Esophagus squamous epithelium (tissue), 5 donors: ENCODE measurements around the gene ADGRG1. TPM values are rescaled to one million over a fixed set of nuclear protein-coding genes. Genes with fewer than 3 reads are reported as not detected.

Experiments
- DNase-seq: peaks from one replicate; lab custom pipeline; 2025; lab: John Stamatoyannopoulos, UW
- H3K27ac ChIP-seq, 4 donors: fragments of 200-600 bp; sonication (generic); one replicate each; pipeline ENCODE4 v1.5.1; 2016 to 2019; ENCODE audit warnings: mild to moderate bottlenecking in 1 of 4
- H3K27me3 ChIP-seq, 4 donors: fragments of 200-600 bp; sonication (generic); 1 replicate in 3 of 4; 2 replicates in 1 of 4; pipeline versions ENCODE4 v1.5.1 to v1.6.0; 2017 to 2021; ENCODE audit warnings: antibody characterized with exemption in 1 of 4
- H3K36me3 ChIP-seq, 3 donors: fragments of 200-600 bp; sonication (generic); one replicate each; pipeline ENCODE4 v1.5.1; 2016 to 2019
- H3K4me1 ChIP-seq, 3 donors: fragments of 200-600 bp; sonication (generic); one replicate each; pipeline ENCODE4 v1.5.1; 2017 to 2019
- H3K4me3 ChIP-seq, 4 donors: fragments of 200-600 bp; sonication (generic); 1 replicate in 3 of 4; 2 replicates in 1 of 4; pipeline ENCODE4 v1.5.1; 2016 to 2019; ENCODE audit warnings: mild to moderate bottlenecking in 2 of 4, moderate library complexity in 1 of 4
- H3K9me3 ChIP-seq, 3 donors: fragments of 200-600 bp; sonication (generic); one replicate each; pipeline ENCODE4 v1.5.1; 2016 to 2019
- CTCF ChIP-seq, 6 experiments: fragments of 450-650 bp in 4 of 6; fragments of 200-600 bp in 2 of 6; sonication (generic) in 2 of 6; IDR thresholded peaks; one replicate each; pipeline ENCODE4 v1.5.1; 2016 to 2019; ENCODE audit warnings: antibody characterized with exemption in 6 of 6, mild to moderate bottlenecking in 4 of 6, moderate library complexity in 4 of 6
- POLR2A ChIP-seq, 4 donors: fragments of 450-650 bp; IDR thresholded peaks; one replicate each; pipeline ENCODE4 v1.6.1; 2017; ENCODE audit warnings: antibody characterized with exemption in 4 of 4, mild to moderate bottlenecking in 4 of 4, moderate library complexity in 3 of 4
- WGBS, 2 donors: methylation state at CpG; one replicate each; pipeline ENCODE4 v1.1.5; 2018; 5-methylcytosine and 5-hydroxymethylcytosine counted together
- intact Hi-C: fragments of 100-400 bp; cut with DNase I; formaldehyde crosslinking; loops from one replicate; pipeline ENCODE4 v1.15.0; 2022
- total RNA-seq, 4 donors: library from RNA; depleted of rRNA; stranded (reverse); fragments of >200 nt; gene quantifications; one replicate each; pipeline ENCODE4 v1.1.0, GENCODE V29; 2016
- donor health status: DM: yes; HTN: yes; CAD: no.

The ADGRG1 gene
- total RNA-seq, 4 donors from 2014 or later: 37.0 to 65.5 (median 42.1) TPM

GRCh38 chr16:57649846-57650245, 21.4 kb downstream of the ADGRG1 start:
- H3K36me3 ChIP-seq: peaks cover 7 to 71% (median 8%) of the 10 kb centered on the region in 3 donors
- peaks cover 0 to 12% (median 0%) of the 10 kb centered on the region in 4 donors for H3K27me3 ChIP-seq
- intact Hi-C loops: loop anchor here (5.0 kb wide), 1 partner anchor 48 kb away; no protein-coding TSS in a partner anchor
- no peak for DNase-seq
- TF ChIP-seq CTCF (IDR thresholded peaks at IDR 0.05): no peak
- no peak for TF ChIP-seq POLR2A (IDR thresholded peaks at IDR 0.05)
- no peak overlapping the region for H3K27ac ChIP-seq
- no peaks in the 10 kb centered on the region for H3K9me3 ChIP-seq
- H3K4me1 ChIP-seq: peaks cover 11 to 50% (median 29%) of the 10 kb centered on the region in 3 donors
- WGBS, 2 donors: 86 to 97% methylated on average over 6 to 7 of the region's 7 CpGs
- H3K4me3 ChIP-seq: no peak overlapping the region

- H3K27me3 ChIP-seq: peaks cover 0 to 12% (median 0%) of the 10 kb centered on the region in 4 donors
- intact Hi-C loops: no loop called here
- peaks cover 7 to 83% (median 8%) of the 10 kb centered on the region in 3 donors for H3K36me3 ChIP-seq
- no peak for TF ChIP-seq POLR2A (IDR thresholded peaks at IDR 0.05)
- TF ChIP-seq CTCF (IDR thresholded peaks at IDR 0.05): no peak
- DNase-seq: no peak
- WGBS, 2 donors: 88 to 89% methylated on average over 7 to 8 of the region's 10 CpGs
- no peak overlapping the region for H3K4me3 ChIP-seq
- no peaks in the 10 kb centered on the region for H3K9me3 ChIP-seq
- no peak overlapping the region for H3K27ac ChIP-seq
- H3K4me1 ChIP-seq: peaks cover 0 to 32% (median 16%) of the 10 kb centered on the region in 3 donors
Observed at GRCh38 chr16:57651344-57652333, 23.2 kb downstream of the ADGRG1 start.

GRCh38 chr16:57652695-57653471, 24.5 kb downstream of the ADGRG1 start:
- H3K27ac ChIP-seq: no peak overlapping the region
- DNase-seq: no peak

GRCh38 chr16:57653936-57654335, 25.5 kb downstream of the ADGRG1 start:
- peaks cover 8 to 91% (median 20%) of the 10 kb centered on the region in 3 donors for H3K36me3 ChIP-seq
- no peak for DNase-seq
- peaks cover 0 to 9% (median 0%) of the 10 kb centered on the region in 3 donors for H3K4me1 ChIP-seq
- H3K9me3 ChIP-seq: no peaks in the 10 kb centered on the region
- peak overlapping the region in 1 of 4 donors; percentile 33 for H3K27ac ChIP-seq
- peaks cover 0 to 7% (median 0%) of the 10 kb centered on the region in 4 donors for H3K27me3 ChIP-seq
- intact Hi-C loops: no loop called here
- 46 to 61% methylated on average over 4 to 6 of the region's 16 CpGs for WGBS, 2 donors
- no peak overlapping the region for H3K4me3 ChIP-seq
- TF ChIP-seq CTCF (IDR thresholded peaks at IDR 0.05) (no peak), POLR2A (IDR thresholded peaks at IDR 0.05) (no peak)

More at GRCh38 chr16:57652695-57653471, 24.5 kb downstream of the ADGRG1 start:
- TF ChIP-seq POLR2A (IDR thresholded peaks at IDR 0.05): no peak
- no peak for TF ChIP-seq CTCF (IDR thresholded peaks at IDR 0.05)
- H3K4me1 ChIP-seq: peaks cover 0 to 20% (median 5%) of the 10 kb centered on the region in 3 donors
- no peak overlapping the region for H3K4me3 ChIP-seq
- 80 to 97% methylated on average over 1 to 5 of the region's 23 CpGs for WGBS, 2 donors
- H3K27me3 ChIP-seq: peaks cover 0 to 8% (median 0%) of the 10 kb centered on the region in 4 donors
- H3K9me3 ChIP-seq: no peaks in the 10 kb centered on the region
- intact Hi-C loops: no loop called here
- H3K36me3 ChIP-seq: peaks cover 8 to 90% (median 16%) of the 10 kb centered on the region in 3 donors
